Ovary (tissue), 9 donors: ENCODE results near the gene CAMTA1. TPM values are rescaled to one million over a fixed set of nuclear protein-coding genes. Genes with fewer than 3 reads are reported as not detected.
A peak's percentile ranks its signal among the peaks of the same experiment; 100 is the strongest.

Experiments
- DNase-seq, 5 donors: peaks; one replicate each; pipeline ENCODE4 v3.0.0-alpha.2; 2019 to 2020
- H3K27ac ChIP-seq, 2 donors: fragments of 200-600 bp; one replicate each; pipeline versions ENCODE4 v1.5.1 to v1.8.0; 2019 to 2022
- H3K27me3 ChIP-seq: fragments of 200-600 bp; one replicate; pipeline ENCODE4 v1.8.0; 2022
- H3K36me3 ChIP-seq: fragments of 200-600 bp; sonication (generic); one replicate; pipeline ENCODE4 v1.5.1; 2019
- H3K4me1 ChIP-seq: one replicate; pipeline ENCODE4 v1.8.1; 2013; ENCODE audit warnings: mild to moderate bottlenecking, moderate library complexity; ENCODE audit not compliant: insufficient read depth
- H3K4me3 ChIP-seq: fragments of 200-600 bp; sonication (generic); one replicate; pipeline ENCODE4 v1.5.1; 2017
- H3K9me3 ChIP-seq, 2 donors: fragments of 200-600 bp in 1 of 2; sonication (generic) in 1 of 2; one replicate each; pipeline versions ENCODE4 v1.5.1 to v1.8.1; 2013 to 2019; ENCODE audit warnings: mild to moderate bottlenecking in 1 of 2, moderate library complexity in 1 of 2
- EP300 ChIP-seq: sonication (generic); formaldehyde crosslinking; IDR thresholded peaks from one replicate; pipeline ENCODE4 v1.6.1; 2017; ENCODE audit warnings: antibody characterized with exemption
- POLR2A ChIP-seq: fragments of 450-650 bp; IDR thresholded peaks from one replicate; pipeline ENCODE4 v1.6.1; 2017; ENCODE audit warnings: antibody characterized with exemption, mild to moderate bottlenecking, moderate library complexity
- WGBS, 3 donors: extraction: QIAGEN DNeasy Blood & Tissue Kit in 1 of 3; methylation state at CpG; one replicate each; pipeline versions ENCODE4 v1.1.5 to v1.1.7; 2013 to 2017; 5-methylcytosine and 5-hydroxymethylcytosine counted together
- intact Hi-C, 4 donors: fragments of 100-400 bp; cut with DNase I; formaldehyde crosslinking; loops; one replicate each; pipeline versions ENCODE4 v1.11.0 to v1.15.1; 2022 to 2023
- polyA plus RNA-seq, 2 donors: library from polyadenylated mRNA; stranded (reverse); fragments of 200-250 nt in 1 of 2; fragments of 350-450 nt in 1 of 2; fragmentation: Illumina TruSeq in 1 of 2; extraction: RNeasy Lipid Tissue Mini Kit (QIAGEN cat#74804) in 1 of 2; gene quantifications; one replicate each; pipeline ENCODE4 v1.2.3, GENCODE V29; 2013 to 2014
- total RNA-seq, 7 donors: library from RNA; depleted of rRNA in 2 of 7; stranded (reverse); fragments of >200 nt in 2 of 7; fragmentation: NEBNext Ultra II Directional in 3 of 7; extraction: Animal tissue kit (Norgen Biotek cat#: 25700) in 3 of 7; gene quantifications; one replicate each; pipeline versions ENCODE4 v1.1.0 to v1.2.4, GENCODE V29; 2016 to 2023
- TF ChIP-seq, protein P1 (sequence below), 3 donors: fragments of 450-650 bp in 2 of 3; fragments of 200-600 bp in 1 of 3; IDR thresholded peaks; one replicate each; pipeline versions ENCODE4 v1.5.1 to v1.8.0; 2016 to 2022; ENCODE audit warnings: antibody characterized with exemption in 3 of 3, mild to moderate bottlenecking in 1 of 3
- donor health status: DM: no; HTN: no; CAD: no; lungs with moderate emphysema.
- donor health status: DM: no; HTN: no; CAD: no.
- donor health status: Bipolar disorder and iron deficiency.
- donor health status: DM: yes; HTN: yes; CAD: no.
- donor health status: DM: no; HTN: no; CAD: no.
- donor health status: DM: yes; HTN: yes; CAD: no.

CAMTA1 gene
- total and polyA plus RNA-seq, 9 donors = 51.1 to 150 (median 67.4) TPM

DNA sequence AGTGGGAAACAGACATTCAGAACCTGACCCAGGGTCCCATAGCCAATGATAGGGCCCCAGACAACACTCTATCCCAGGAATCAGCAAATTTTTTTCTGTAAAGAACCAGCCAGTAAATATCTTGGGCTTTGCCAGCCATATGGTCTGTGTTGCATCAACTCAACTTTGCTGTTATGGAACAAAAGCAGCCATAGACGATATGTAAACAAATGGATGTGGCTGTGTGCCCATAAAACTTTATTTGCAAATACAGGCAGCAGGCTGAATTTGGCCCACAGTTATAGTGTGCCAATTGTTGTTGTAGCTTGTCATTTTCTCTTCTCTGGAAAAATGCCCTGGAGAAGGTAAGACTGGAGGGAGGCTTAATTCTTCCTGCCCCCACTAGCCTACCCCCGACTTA is 554.7 kb downstream of the CAMTA1 start:
- WGBS, 3 donors = 54 to 55% (median 54%) methylated on average over 2 of the region's 2 CpGs
- H3K4me3 ChIP-seq = no peak overlapping the region
- H3K9me3 ChIP-seq = no peaks in the 10 kb centered on the region
- TF ChIP-seq, protein P1, sequence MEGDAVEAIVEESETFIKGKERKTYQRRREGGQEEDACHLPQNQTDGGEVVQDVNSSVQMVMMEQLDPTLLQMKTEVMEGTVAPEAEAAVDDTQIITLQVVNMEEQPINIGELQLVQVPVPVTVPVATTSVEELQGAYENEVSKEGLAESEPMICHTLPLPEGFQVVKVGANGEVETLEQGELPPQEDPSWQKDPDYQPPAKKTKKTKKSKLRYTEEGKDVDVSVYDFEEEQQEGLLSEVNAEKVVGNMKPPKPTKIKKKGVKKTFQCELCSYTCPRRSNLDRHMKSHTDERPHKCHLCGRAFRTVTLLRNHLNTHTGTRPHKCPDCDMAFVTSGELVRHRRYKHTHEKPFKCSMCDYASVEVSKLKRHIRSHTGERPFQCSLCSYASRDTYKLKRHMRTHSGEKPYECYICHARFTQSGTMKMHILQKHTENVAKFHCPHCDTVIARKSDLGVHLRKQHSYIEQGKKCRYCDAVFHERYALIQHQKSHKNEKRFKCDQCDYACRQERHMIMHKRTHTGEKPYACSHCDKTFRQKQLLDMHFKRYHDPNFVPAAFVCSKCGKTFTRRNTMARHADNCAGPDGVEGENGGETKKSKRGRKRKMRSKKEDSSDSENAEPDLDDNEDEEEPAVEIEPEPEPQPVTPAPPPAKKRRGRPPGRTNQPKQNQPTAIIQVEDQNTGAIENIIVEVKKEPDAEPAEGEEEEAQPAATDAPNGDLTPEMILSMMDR (IDR thresholded peaks at IDR 0.05) = no peak
- TF ChIP-seq POLR2A = no peak
- TF ChIP-seq EP300 = no peak
- no peaks in the 10 kb centered on the region for H3K36me3 ChIP-seq
- intact Hi-C loops = no loop called here
- H3K27ac ChIP-seq = no peak overlapping the region
- no peaks in the 10 kb centered on the region for H3K27me3 ChIP-seq
- H3K4me1 ChIP-seq = peaks cover 4% of the 10 kb centered on the region
- no peak for DNase-seq

DNA sequence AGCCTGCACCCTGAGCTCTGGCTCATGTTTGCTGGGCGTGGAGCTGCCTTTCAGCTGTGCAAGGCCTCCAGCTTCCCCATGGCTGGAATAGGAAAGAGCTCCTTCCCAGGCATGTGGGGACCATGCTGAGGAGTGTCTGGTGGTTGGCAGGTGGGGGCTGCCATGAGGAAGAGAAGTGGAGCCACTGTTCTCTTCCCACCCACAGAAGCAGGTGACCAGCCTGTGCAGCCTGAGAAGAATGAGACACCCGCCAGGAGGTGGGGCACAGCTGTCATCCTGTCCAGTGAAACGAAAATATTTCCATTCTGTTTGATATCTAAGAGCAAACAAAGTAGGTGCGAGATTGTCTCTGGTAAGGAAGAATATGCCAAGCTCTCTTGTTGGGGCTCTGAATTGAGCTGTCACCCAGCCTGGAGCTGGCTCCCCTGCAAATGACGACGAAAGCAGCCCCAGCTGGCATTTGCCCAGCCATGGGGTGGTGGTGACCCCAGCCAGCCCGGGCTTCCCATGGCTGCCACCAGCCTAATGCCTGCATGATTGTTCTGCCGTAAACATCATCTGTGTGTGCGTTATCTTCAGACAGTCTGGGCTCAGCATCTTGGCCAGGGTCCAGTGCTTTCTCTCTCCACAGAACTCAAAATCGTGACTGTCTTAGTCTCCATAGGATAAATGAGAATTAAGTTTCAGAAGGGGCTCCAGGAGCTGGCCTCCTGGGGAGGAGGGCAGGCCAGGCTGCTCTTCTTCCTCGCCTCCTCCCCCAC is 556.1 kb downstream of the CAMTA1 start:
- 24 to 31% (median 25%) methylated on average over 11 of the region's 11 CpGs for WGBS, 3 donors
- Histone ChIP-seq H3K9me3 (no peaks in the 10 kb centered on the region), H3K27me3 (no peaks in the 10 kb centered on the region), H3K27ac (no peak overlapping the region), H3K4me3 (no peak overlapping the region), H3K36me3 (no peaks in the 10 kb centered on the region), H3K4me1 (peaks cover 4% of the 10 kb centered on the region)
- peak in 3 of 5 donors; percentile 27 to 52 (median 28) for DNase-seq
- intact Hi-C loops = no loop called here
- TF ChIP-seq EP300 = no peak
- TF ChIP-seq, protein P1 (IDR thresholded peaks at IDR 0.05) = no peak
- no peak for TF ChIP-seq POLR2A

DNA sequence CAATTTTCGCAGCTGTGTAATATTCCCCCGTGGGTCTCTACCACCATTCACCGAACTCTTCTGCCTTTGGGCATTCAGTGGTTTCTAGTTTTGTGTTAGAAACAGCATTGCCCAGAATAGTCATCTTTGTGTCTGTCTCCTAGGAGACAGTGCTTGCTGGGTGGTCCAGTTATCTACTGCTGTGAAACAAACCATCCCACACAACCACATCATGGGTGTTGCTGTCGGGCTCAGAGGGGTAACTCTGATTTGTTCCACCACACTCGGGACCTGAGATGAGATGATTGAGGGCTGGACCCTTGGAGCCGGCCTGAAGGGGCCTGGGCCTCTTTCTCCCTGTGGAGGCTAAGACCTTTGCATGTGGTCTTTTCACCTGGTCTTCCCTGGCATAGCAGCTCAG is 558.6 kb downstream of the CAMTA1 start:
- Histone ChIP-seq H3K27ac (no peak overlapping the region), H3K4me3 (no peak overlapping the region), H3K4me1 (peaks cover 4% of the 10 kb centered on the region), H3K9me3 (no peaks in the 10 kb centered on the region), H3K27me3 (no peaks in the 10 kb centered on the region), H3K36me3 (no peaks in the 10 kb centered on the region)
- no peak for DNase-seq
- intact Hi-C loops = no loop called here
- TF ChIP-seq EP300 (no peak), POLR2A (no peak)
- TF ChIP-seq, protein P1 (IDR thresholded peaks at IDR 0.05) = no peak
- WGBS, 3 donors = 71 to 82% (median 77%) methylated on average over 6 of the region's 6 CpGs

DNA sequence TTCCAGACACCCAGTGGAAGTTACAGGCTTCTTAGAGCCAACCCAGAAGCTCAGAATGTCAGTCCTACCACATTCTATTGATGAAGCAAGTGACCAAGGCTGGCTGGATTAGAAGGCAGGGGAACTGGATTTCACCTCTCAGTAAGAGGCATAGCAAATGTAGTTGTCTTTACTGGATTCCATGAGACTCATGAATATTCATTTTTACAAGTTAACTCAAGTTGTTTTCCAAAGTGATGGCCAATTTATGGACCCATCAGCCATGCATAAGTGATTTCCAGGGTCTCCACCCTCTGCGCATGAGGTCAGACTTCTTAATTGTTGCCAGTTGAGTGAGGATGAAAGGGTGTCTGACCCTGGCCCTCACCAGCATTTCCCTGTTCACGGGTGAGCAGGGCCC is 559.0 kb downstream of the CAMTA1 start:
- no peak overlapping the region for H3K4me3 ChIP-seq
- 73 to 91% (median 86%) methylated on average over 2 of the region's 2 CpGs for WGBS, 3 donors

More for the DNA sequence above, 559.0 kb downstream of the CAMTA1 start:
- no peaks in the 10 kb centered on the region for H3K27me3 ChIP-seq
- peaks cover 4% of the 10 kb centered on the region for H3K4me1 ChIP-seq
- TF ChIP-seq EP300 = no peak
- TF ChIP-seq, protein P1 (IDR thresholded peaks at IDR 0.05) = no peak
- no peak for TF ChIP-seq POLR2A
- H3K9me3 ChIP-seq = no peaks in the 10 kb centered on the region
- no peaks in the 10 kb centered on the region for H3K36me3 ChIP-seq
- intact Hi-C loops = no loop called here
- no peak overlapping the region for H3K27ac ChIP-seq
- no peak for DNase-seq
